GM18868 (cell line): ENCODE data around the gene CFAP57.

Experiments
- ATAC-seq: cut with Tn5 transposase; IDR thresholded peaks from one replicate; pipeline ENCODE4 v1.9.1; 2021; ENCODE audit warnings: mild to moderate bottlenecking, moderate library complexity; ENCODE audit not compliant: unreplicated experiment

The CFAP57 gene

GRCh38 chr1:43275826-43276620 lies 103.9 kb downstream of the CFAP57 start:
- ATAC-seq: no peak

DNA sequence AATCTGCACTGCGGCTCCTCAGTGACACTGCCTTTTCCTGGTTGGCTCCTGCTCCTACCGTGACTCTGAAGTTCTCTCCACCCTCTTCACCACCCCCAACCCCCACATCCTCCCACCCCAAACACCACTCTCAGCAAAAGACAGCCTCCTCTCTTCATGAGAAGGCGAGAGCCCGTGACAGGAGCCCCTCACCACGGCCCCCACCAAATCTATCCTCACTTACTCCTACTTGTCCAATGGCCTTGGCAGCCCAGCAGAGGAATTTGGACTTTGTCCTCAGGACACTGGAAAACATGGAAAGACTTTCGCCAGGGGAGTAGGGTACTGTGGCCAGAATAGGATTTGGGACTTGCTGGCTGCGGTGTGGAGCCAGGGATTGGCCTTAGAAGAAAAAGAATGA lies 104.5 kb downstream of the CFAP57 start:
- ATAC-seq: no peak

DNA sequence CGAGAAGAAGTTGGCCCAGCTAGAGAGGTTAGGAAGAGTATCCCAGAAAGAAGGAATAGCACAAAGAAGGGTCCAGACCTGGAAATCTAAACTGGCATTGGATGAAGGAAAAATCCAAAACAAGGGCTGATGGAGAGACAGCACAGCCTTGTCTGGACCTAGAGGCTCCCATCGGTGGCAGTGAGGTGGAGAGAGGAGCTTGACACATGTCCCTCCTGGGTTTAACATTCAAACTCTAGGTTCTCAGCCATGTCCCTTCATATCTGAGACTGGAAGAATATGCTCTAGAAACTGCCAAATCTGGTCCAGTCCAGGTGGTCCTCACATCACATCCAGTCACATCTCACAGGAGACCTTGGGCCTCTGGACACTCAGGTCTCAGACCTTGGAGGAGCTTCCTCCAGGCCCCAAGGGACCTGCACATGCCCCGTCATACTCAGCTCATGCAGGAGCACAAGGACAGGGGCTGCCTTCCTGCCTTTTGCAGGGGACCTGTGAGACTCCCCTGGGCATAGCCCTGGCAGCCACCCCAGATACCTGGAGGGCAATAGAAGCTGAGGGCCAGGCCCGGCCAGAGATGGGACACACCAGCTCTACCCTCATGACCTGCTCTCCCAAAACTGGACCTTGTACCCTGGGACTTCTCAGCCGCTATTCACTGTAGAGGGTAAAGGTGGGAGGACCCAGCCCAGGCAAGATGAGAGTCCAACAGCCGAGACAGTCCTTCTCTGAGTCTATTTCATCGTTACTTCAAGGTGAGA lies 105.2 kb downstream of the CFAP57 start:
- no peak for ATAC-seq

DNA sequence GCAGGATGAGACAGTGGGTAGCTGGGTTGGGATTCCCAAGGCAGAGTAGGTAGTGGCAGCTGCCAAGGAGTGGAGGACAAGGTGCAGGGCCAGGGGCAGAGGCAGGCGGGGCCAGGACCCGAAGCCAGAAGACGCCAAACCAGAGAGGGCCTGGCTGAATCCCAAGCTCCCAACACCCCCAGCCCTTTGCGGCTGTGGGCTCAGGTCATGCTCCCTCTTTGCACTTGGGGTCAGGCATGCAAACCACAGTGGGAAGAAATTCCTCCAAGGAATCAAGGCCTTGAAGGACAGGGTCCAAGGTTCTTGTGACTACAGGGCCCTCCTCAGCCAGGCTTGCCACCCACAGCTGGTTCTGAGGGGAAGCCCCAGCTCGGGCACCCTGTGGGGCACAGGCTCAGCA lies 107.0 kb downstream of the CFAP57 start:
- no peak for ATAC-seq

DNA sequence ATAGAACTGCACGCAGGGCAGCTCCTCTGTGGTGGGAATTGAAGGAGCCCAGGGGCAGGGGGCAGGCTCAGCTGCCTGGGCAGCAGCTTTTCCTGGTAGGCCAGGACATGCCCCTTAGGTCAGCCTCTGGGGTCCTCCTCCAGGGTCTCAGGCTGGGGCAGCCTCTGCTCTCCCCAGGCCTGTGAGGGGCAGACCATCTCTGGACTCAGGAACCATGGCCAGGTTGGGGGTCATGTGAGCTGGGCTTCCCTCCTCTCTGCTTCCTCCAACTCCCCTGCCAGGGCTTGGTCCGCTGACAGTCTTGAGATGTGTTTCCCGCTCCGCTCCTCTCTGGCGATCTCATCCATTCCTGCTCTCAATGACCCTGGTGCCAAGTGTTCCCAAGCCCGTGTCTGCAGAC lies 107.5 kb downstream of the CFAP57 start:
- no peak for ATAC-seq

DNA sequence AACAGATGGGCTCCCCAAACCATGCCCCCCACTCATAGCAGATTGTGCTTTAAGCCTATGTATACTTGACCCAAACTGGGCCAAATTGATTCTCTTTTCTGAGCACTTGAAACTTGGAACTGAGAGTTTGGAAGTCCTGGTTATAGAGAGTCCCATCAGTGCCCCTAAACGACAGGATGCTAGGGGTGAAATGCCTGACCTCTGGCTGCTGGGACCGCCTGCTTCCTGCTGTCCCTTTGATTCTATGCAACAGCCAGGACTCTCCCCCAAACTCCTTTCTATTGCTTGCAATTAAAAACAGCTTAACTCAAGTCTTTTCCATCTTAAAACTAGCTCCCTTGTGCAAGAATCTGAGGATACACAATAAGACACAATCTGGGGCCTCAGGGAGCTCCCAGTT lies 108.6 kb downstream of the CFAP57 start:
- no peak for ATAC-seq

GRCh38 chr1:43282220-43283195 lies 110.4 kb downstream of the CFAP57 start:
- no peak for ATAC-seq

- no peak for ATAC-seq
These were observed 111.9 kb downstream of the CFAP57 start for GRCh38 chr1:43284065-43284464.

GRCh38 chr1:43284546-43285110 lies 112.5 kb downstream of the CFAP57 start:
- no peak for ATAC-seq

GRCh38 chr1:43285269-43285990 lies 113.3 kb downstream of the CFAP57 start, which contains the start of gene C1orf210:
TSS of gene C1orf210 (minus strand) at chr1:43285581. CDS start at chr1:43283270, 2,311 bp downstream.
- no peak for ATAC-seq

GRCh38 chr1:43286115-43286514 lies 114.0 kb downstream of the CFAP57 start:
- no peak for ATAC-seq

GRCh38 chr1:43286533-43286932 lies 114.4 kb downstream of the CFAP57 start:
- ATAC-seq: no peak

- no peak for ATAC-seq
These were observed 116.1 kb downstream of the CFAP57 start for GRCh38 chr1:43288058-43288784.

DNA sequence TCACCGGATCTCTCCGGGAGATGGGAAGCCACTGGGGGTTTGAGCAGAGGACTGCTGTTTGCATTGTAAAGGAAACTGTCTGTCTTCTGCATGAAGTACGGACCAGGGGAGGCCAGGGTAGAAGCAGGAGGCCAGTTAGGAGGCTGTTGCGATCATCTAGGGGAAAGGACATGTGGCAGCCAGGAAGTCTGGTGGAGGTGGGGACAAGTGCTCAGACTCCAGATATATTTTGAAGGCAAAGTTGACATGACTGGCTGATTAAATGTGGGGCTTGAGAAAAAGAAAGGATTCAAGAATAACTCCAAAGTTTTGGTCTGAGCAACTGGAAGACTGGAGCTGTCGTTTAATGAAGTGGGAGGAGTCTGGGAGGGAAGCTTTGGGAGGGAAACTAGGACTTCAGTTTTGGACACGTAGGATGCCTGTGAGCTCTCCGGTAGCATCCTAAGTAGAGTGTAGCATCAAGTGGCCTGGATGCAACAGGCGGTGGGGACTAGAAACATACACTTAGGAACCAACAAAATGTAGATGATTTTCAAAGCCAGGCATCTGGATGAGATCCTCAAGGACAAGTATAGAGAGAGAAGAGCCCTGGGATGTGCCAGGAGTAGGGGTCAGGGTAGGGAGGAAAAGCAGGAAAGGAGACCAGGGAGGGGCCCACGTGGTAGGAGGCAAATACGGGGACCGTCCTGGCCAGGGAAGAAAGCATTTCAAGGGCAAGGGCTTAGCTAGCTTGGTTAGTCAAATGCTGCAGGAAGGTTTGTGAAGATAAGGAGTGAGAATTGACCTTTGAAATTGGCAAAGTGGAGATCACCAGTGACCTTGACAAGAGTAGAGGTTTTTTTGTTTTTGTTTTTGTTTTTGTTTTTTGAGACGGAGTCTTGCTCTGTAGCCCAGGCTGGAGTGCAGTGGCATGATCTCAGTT lies 116.9 kb downstream of the CFAP57 start:
- ATAC-seq: no peak

DNA sequence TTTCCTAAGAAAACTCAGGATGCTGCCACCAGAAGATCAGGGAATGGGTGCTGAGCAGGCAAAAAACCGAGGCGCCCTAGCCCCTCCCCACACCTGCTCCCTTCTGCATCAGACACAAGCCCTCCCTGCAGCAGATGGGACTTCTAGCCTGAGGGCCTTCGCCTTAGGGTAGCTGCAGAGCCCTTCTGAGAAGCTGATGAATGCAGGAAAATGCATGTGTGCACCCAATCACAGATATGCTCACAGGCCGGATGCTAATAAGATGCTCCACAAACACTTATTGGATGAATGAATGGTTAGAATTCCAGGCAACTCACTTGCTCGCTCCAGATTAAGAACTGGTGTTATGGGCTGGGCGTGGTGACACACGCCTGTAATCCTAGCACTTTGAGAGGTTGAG lies 120.1 kb downstream of the CFAP57 start:
- ATAC-seq: no peak

GRCh38 chr1:43292679-43293078 lies 120.5 kb downstream of the CFAP57 start:
- ATAC-seq: no peak

- no peak for ATAC-seq
These were observed 121.0 kb downstream of the CFAP57 start for GRCh38 chr1:43293176-43293575.
